Fibroblast of skin of scalp (primary cell): ENCODE measurements around the gene OLA1.

ENCODE experiments used
- DNase-seq: peaks from one replicate; pipeline ENCODE4 v3.0.0-alpha.2; 2013

The OLA1 gene

DNA sequence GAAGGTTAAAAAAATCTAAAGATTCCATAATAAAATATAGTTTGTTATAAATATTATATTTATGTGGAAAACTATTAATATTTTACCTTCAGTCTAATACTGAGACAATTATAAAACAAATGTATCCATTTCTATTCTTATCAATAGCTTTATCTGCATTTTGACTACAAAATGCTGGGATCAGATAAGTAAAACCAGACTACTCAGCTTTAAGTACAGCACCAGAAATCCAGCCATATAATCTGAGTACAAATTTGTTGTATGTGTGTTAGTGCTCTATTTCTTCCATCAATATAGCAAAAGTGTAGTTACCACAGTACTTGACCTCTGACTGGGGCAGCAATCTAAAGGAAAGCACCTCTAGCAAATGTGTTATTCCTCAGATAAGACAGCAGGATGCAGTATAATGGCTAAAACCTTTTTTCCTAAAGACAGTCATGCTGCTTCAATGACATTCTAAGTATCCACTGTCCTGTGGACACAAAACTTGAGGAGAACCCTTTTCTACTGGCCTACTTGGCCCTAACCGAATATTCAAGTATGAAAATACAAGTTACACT is 68.1 kb downstream of the OLA1 start:
- DNase-seq = no peak

GRCh38 chr2:174177316-174177890 is 70.9 kb downstream of the OLA1 start:
- DNase-seq = no peak

GRCh38 chr2:174176898-174177297 is 71.4 kb downstream of the OLA1 start:
- DNase-seq = no peak

GRCh38 chr2:174174741-174175140 is 73.6 kb downstream of the OLA1 start:
- no peak for DNase-seq

DNA sequence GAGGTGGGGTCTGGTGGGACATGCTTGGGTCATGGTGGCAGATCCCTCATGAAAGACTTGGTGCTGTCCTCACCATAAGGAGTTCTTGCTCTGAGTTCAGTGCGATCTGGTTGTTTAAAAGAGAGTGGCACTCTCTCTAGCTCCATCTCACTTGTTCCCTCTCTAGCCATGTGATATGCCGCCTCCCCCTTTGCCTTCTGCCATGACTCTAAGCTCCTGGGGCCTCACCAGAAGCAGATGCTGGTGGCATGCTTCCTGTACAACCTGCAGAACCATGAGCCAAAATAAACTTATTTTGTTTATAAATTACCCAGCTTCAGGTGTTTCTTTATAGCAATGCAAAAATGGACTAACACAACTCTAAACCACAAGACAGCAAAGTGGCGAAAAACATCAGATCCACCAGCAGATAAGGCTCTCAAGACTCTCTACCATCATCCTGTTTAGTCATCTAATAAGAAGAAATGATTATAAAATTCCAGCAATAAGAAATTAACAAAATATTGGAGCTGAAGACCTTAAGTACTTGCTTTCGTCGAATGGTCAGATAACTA is 75.5 kb downstream of the OLA1 start:
- DNase-seq = no peak

DNA sequence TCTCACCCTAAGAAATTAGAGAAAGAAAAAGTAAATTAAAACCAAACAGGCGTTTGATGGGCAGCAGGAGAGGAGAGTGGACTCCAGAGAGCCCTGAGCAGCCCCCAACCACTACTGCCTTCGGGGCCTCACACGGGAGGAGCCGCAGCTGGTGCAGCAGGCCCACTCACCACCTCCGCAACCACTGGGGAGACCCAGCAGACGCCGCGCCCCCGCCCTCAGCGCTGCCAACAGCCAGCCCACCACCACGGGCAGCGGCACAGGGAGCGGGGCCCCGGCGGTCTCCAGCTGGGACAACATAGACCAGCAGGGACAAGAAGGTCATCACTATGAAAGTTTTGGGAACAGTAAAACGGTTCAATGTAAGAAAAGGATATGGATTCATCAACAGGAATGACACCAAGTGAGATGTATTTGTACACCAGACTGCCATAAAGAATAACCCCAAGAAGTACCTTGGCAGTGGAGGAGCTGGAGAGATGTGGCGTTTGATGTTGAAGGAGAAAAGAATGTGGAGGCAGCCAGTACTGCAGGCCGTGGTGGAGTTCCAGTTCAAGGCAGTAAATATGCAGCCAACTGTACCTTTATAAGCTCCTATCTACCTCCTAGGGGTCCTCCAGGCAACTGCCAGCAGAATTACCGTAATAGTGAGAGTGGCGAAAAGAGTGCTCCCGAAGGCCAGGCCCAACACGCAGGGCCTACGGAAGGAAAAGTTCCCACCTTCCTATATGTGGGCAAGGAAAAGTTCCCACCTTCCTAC is 76.5 kb downstream of the OLA1 start:
- DNase-seq = no peak

GRCh38 chr2:174169372-174169771 is 79.0 kb downstream of the OLA1 start:
- DNase-seq = no peak

DNA sequence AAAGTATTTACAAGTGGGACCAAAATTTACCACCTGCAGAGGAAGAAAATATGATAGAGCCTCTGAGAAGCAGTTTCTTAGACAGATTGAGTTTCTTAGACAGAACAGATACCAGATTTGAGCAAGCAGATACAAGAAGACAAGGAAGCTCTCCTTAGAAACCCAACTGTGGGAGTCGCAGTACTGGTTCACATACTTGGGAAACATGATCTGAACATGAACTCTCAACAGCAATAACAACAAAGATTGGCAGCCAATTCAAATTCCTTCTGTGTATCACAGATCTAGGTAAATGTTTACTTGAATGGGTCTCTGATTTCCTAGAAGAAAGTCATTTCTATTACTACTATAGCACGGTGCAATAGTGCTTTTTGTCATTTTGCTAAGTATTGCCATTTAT is 82.1 kb downstream of the OLA1 start:
- no peak for DNase-seq

GRCh38 chr2:174161490-174161889 is 86.8 kb downstream of the OLA1 start:
- no peak for DNase-seq

- peak; percentile 34 for DNase-seq
Observed at GRCh38 chr2:174158003-174158402, 90.3 kb downstream of the OLA1 start.

DNA sequence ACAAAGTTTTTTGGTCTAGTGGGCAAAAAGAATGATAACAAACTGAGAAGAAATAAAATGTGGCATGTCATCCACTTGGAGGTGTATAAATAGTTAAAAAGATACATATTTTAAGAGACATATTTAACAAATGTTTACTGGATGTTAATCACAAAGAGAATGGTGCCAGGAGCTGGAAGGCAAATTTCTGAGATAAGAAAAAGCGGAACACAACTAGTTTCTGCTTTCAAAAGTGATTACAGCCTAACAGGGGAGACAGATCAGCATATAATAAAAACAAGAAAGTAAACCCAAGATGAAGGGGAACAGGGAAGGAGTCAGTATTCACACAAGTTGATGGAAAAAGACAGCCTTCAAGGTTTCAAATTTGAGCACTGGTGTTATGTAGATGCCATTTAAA is 91.3 kb downstream of the OLA1 start:
- no peak for DNase-seq

DNA sequence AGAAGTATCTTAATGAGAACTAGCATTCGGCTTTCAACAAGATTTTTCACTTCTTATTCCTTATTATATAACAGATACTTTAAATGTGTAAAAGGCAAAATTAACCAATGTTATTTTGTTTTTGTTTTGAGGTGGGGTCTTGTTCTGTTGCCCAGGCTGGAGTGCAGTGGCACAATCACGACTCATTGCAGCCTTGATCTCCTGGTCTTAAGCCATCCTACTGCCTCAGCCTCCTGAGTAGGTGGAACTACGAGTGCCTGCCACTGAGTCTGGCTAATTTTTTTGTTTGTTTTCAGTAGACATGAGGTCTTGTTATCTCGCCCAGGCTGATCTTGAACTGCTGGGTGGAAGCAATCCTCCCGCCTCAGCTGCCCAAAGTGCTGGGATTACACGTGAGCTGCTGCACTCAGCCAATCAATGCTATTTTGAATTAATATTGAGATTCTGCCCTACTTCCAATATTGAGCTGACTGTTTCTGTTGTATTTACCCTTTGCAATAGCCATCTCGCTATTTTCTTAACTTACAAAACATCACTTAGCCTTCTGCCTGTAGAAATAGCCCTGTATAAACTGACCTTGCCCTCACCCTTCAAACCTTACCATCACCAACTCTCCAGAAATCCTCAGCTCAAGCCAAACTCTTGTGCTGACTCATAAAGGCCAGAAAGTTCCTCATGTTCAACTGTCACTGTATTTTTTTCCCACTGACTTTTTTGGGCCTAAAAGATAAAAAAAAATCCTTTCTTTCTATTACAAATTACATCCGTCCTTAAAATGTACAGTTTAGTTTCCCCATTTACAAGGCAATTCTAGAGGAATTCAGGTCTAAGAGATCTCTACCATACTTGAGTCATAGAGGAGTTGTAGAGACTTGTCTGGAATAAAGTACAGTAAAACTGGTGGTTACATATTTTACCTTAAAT is 94.3 kb downstream of the OLA1 start:
- DNase-seq = peak; percentile 29

- no peak for DNase-seq
Observed at GRCh38 chr2:174149530-174149929, 98.8 kb downstream of the OLA1 start.

DNA sequence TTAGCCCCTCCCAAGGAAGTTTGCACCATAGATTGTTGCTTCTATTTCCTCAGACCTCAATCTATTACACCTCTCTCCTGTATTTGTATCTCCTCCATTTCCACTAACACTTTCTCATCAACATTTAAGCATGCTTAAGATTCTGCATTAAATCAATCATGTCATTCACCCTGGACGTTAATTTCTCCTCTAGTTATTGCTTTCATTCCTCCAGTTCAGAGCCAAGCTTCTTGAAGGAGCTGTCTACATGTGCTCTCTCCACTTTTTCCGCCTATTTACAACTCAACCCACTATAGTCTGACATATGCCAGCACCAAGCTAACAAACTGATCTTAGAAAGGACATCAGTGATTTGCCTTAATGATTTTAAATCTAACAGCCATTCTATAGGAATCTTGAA is 99.5 kb downstream of the OLA1 start:
- DNase-seq = no peak

DNA sequence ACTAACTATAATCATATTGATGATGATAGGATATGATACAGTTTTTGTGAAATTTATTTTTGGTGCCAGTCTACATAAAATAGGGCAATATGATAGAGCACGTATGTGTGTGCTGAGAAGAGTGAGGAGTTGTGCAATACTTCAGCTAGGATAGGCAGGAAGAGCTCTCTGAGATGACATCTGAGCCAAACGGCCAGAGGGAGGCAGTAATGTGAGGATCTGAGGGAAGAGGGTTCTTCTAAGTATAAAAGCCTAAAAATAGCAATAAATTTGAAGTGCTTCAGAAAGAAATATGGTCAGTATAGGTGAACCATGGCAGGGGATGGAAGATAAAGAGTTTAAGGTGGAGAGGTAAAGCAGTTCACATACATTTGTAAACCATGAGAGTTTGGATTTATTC is 102.5 kb downstream of the OLA1 start:
- no peak for DNase-seq

GRCh38 chr2:174142290-174142689 is 106.0 kb downstream of the OLA1 start:
- DNase-seq = no peak

DNA sequence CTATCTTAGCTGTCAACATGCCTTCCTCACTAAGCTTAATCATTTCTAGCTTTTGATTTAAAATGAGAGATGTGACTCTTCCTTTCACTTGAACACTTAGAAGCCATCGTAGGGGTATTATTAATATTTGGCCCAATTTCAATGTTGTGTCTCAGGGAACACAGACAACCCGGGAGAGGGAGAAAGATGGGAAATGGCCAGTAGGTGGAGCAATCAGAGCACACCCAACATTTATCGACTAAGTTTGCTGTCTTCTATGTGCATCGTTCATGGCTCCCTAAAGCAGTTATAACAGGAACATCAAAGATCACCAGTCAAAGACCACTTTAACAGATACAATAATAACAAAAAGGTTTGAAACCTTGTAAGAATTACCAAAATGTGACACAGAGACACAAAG is 110.2 kb downstream of the OLA1 start:
- no peak for DNase-seq

- DNase-seq = peak; percentile 12
Observed at GRCh38 chr2:174135981-174136380, 112.4 kb downstream of the OLA1 start.

GRCh38 chr2:174125090-174125489 is 123.2 kb downstream of the OLA1 start:
- no peak for DNase-seq

GRCh38 chr2:174124181-174124580 is 124.2 kb downstream of the OLA1 start:
- no peak for DNase-seq

- peak; percentile 14 for DNase-seq
Observed at GRCh38 chr2:174122185-174122584, 126.1 kb downstream of the OLA1 start.

- DNase-seq = no peak
Observed at GRCh38 chr2:174121612-174122011, 126.7 kb downstream of the OLA1 start.

- peak; percentile 39 for DNase-seq
Observed at GRCh38 chr2:174121175-174121574, 127.2 kb downstream of the OLA1 start.
